GM12878 (cell line): ENCODE data around the gene RAMP1. TPM values are rescaled to one million over a fixed set of nuclear protein-coding genes. Genes with fewer than 3 reads are reported as not detected.

Source experiments
- ATAC-seq: fragments of 200-7000 bp; cut with Tn5 transposase; 3 replicates; pipeline ENCODE4 v1.9.1; 2020; ENCODE audit warnings: mild to moderate bottlenecking, moderate library complexity
- BruUV-seq: library from RNA; stranded (reverse); fragments of 400-500 nt; replicated peaks from 2 replicates; lab custom pipeline; 2021; lab: Mats Ljungman, UMichigan
- CTCF ChIA-PET: fragments of 300-600 bp; sonication (Branson Sonifier 250); formaldehyde crosslinking; extraction: SDS; loops from one replicate; lab custom pipeline; 2021; ENCODE audit warnings: inconsistent platforms; lab: Yijun Ruan, JAX
- POLR2A ChIA-PET: fragments of 350-600 bp; formaldehyde crosslinking; extraction: SDS; loops from one replicate; lab custom pipeline; 2021; ENCODE audit warnings: inconsistent platforms; lab: Charles Lee
- RAD21 ChIA-PET: fragments of 300-600 bp; sonication (Branson Sonifier 250); formaldehyde crosslinking; loops from one replicate; lab custom pipeline; 2023; ENCODE audit warnings: antibody characterized with exemption; ENCODE audit not compliant: unreplicated experiment; lab: Charles Lee
- SMC1A ChIA-PET: fragments of 300-600 bp; sonication (Branson Sonifier 250); formaldehyde crosslinking; loops from one replicate; lab custom pipeline; 2023; ENCODE audit not compliant: unreplicated experiment, uncharacterized antibody; lab: Charles Lee
- DNase-seq: peaks from one replicate; pipeline ENCODE4 v3.0.0-alpha.2; 2011; ENCODE audit warnings: low read depth, low spot score
- FAIRE-seq: peaks from 3 replicates; lab custom pipeline; 2011; peaks lifted over from hg19 to GRCh38; lab: Jason Lieb, UNC
- H2AFZ ChIP-seq: 2 replicates; pipeline ENCODE4 v1.6.0; 2011; ENCODE audit warnings: low read depth, low read length, control low read depth; ENCODE audit not compliant: control insufficient read depth
- H3K27ac ChIP-seq: 2 replicates; pipeline ENCODE4 v1.5.1; 2011; ENCODE audit warnings: control low read depth; ENCODE audit not compliant: control insufficient read depth, insufficient read depth
- H3K27me3 ChIP-seq, 2 experiments: replicated peaks in 1 of 2; 2 replicates each; pipeline versions ENCODE4 v1.6.0 to v1.6.1; 2011; ENCODE audit warnings: low read length in 1 of 2; ENCODE audit not compliant: control insufficient read depth in 2 of 2, insufficient read depth in 2 of 2
- H3K36me3 ChIP-seq, 2 experiments: 2 replicates each; pipeline ENCODE4 v1.5.1; 2011; ENCODE audit warnings: low read length in 1 of 2; ENCODE audit not compliant: control insufficient read depth in 2 of 2, insufficient read depth in 2 of 2
- H3K4me1 ChIP-seq: 2 replicates; pipeline ENCODE4 v1.6.1; 2011; ENCODE audit warnings: mild to moderate bottlenecking, low read length, moderate library complexity, mixed read lengths; ENCODE audit not compliant: control insufficient read depth, insufficient read depth
- H3K4me2 ChIP-seq: 2 replicates; pipeline ENCODE4 v1.6.0; 2011; ENCODE audit warnings: control low read depth; ENCODE audit not compliant: control insufficient read depth, insufficient read depth
- H3K4me3 ChIP-seq: fragments of 200-600 bp; sonication (generic); 2 replicates; pipeline ENCODE4 v1.5.1; 2016
- H3K79me2 ChIP-seq: 2 replicates; pipeline ENCODE4 v1.6.0; 2011; ENCODE audit warnings: low read length; ENCODE audit not compliant: control insufficient read depth, insufficient read depth
- H3K9ac ChIP-seq: 2 replicates; pipeline ENCODE4 v1.8.0; 2011; ENCODE audit warnings: low read length, control low read depth, mixed read lengths; ENCODE audit not compliant: control insufficient read depth, insufficient read depth
- H3K9me3 ChIP-seq: replicated peaks from 3 replicates; pipeline ENCODE4 v1.5.1; 2011; ENCODE audit warnings: mild to moderate bottlenecking, low read length; ENCODE audit not compliant: control insufficient read depth, insufficient read depth
- H4K20me1 ChIP-seq: 2 replicates; pipeline ENCODE4 v1.6.0; 2011; ENCODE audit not compliant: control insufficient read depth, insufficient read depth
- BHLHE40 ChIP-seq, 2 experiments: fragments of 450-650 bp in 1 of 2; IDR thresholded peaks; 2 replicates each; pipeline ENCODE4 v1.6.1; 2011 to 2017; ENCODE audit warnings: low read depth in 2 of 2, borderline replicate concordance in 1 of 2, improper control_type of control experiment in 1 of 2, low read length in 1 of 2, mild to moderate bottlenecking in 1 of 2
- CBX5 ChIP-seq: sonication (generic); IDR thresholded peaks from 2 replicates; pipeline ENCODE4 v1.6.1; 2016; ENCODE audit warnings: low read depth, moderate library complexity, mild to moderate bottlenecking, inconsistent platforms
- CTCF ChIP-seq, 3 experiments: IDR thresholded peaks in 2 of 3; conservative IDR thresholded peaks in 1 of 3; 2 replicates each; pipeline ENCODE4 v1.5.1; 2011; ENCODE audit warnings: low read depth in 3 of 3, low read length in 3 of 3, mild to moderate bottlenecking in 3 of 3, control low read depth in 2 of 3, moderate library complexity in 2 of 3, inconsistent platforms in 1 of 3, mixed read lengths in 1 of 3; ENCODE audit not compliant: control insufficient read depth in 2 of 3, insufficient read depth in 1 of 3; ENCODE audit errors: extremely low read depth in 1 of 3
- GATAD2B ChIP-seq: fragments of 450-650 bp; conservative IDR thresholded peaks from 2 replicates; pipeline ENCODE4 v1.6.1; 2017; ENCODE audit warnings: low read depth, mild to moderate bottlenecking, moderate library complexity
- LARP7 ChIP-seq: fragments of 450-650 bp; IDR thresholded peaks from 2 replicates; pipeline ENCODE4 v1.6.1; 2017; ENCODE audit warnings: mild to moderate bottlenecking
- MXI1 ChIP-seq: fragments of 150-350 bp; IDR thresholded peaks from 2 replicates; pipeline ENCODE4 v1.6.1; 2011; ENCODE audit warnings: low read depth, mild to moderate bottlenecking, inconsistent platforms, low read length, improper control_type of control experiment
- RAD21 ChIP-seq: IDR thresholded peaks from 2 replicates; pipeline ENCODE4 v1.6.1; 2011; ENCODE audit warnings: mild to moderate bottlenecking, low read depth, low read length, moderate library complexity; ENCODE audit not compliant: insufficient read depth
- RELB ChIP-seq: fragments of 450-650 bp; IDR thresholded peaks from 2 replicates; pipeline ENCODE4 v1.6.1; 2017; ENCODE audit warnings: low read depth, mild to moderate bottlenecking, moderate library complexity
- SMC3 ChIP-seq: IDR thresholded peaks from 2 replicates; pipeline ENCODE4 v1.6.1; 2011; ENCODE audit warnings: low read length, improper control_type of control experiment, borderline replicate concordance
- YY1 ChIP-seq: IDR thresholded peaks from 2 replicates; pipeline ENCODE4 v1.6.1; 2011; ENCODE audit warnings: low read depth, mild to moderate bottlenecking, low read length
- ZBTB33 ChIP-seq: fragments of 450-650 bp; IDR thresholded peaks from 2 replicates; pipeline ENCODE4 v1.6.1; 2017; ENCODE audit warnings: mild to moderate bottlenecking
- ZBTB40 ChIP-seq: fragments of 450-650 bp; IDR thresholded peaks from 2 replicates; pipeline ENCODE4 v1.6.1; 2016; ENCODE audit warnings: mild to moderate bottlenecking, moderate library complexity, borderline replicate concordance
- WGBS: methylation state at CpG from one replicate; pipeline ENCODE4 v1.1.6; 2016; ENCODE audit warnings: low lambda C conversion rate; ENCODE audit not compliant: insufficient replicate concordance, insufficient coverage; ENCODE audit errors: missing lambda C conversion rate; 5-methylcytosine and 5-hydroxymethylcytosine counted together
- in situ Hi-C: fragments of 300-500 bp; cut with MboI; formaldehyde crosslinking; loops from 9 replicates; pipeline ENCODE4 v1.14.3; 2018; ENCODE audit warnings: mixed read lengths
- intact Hi-C: fragments of 100-400 bp; cut with micrococcal nuclease; formaldehyde crosslinking; loops from one replicate; pipeline ENCODE4 v1.14.2; 2022; ENCODE audit not compliant: unreplicated experiment
- polyA plus RNA-seq, 11 experiments: library from polyadenylated mRNA; depleted of rRNA in 4 of 11; unstranded in 6 of 11; stranded (reverse) in 5 of 11; fragments of >200 nt; fragmentation: Nextera tagmentation in 4 of 11; fragmentation: Illumina TruSeq in 1 of 11; extraction: Ambion mirVana in 4 of 11; extraction: Trizol in 1 of 11; gene quantifications; 1 replicate in 1 of 11; 2 replicates in 10 of 11; pipeline versions ENCODE4 v1.2.1 to v1.2.3, GENCODE V29; 2011 to 2016; ENCODE audit warnings: inconsistent platforms in 2 of 11, missing spikeins in 2 of 11, low read depth in 1 of 11
- total RNA-seq, 4 experiments: library from RNA; depleted of rRNA in 3 of 4; stranded (reverse); fragments of >200 nt in 3 of 4; fragmentation: Illumina TruSeq in 1 of 4; extraction: Trizol in 1 of 4; gene quantifications; 2 replicates each; pipeline versions ENCODE4 v1.2.1 to v1.2.3, GENCODE V29; 2013 to 2021

RAMP1 gene
- total and polyA plus RNA-seq, 10 of the 15 experiments (the other 5 are each of a cell fraction or from before 2014, with no cell fraction given): 0.11 to 0.19 (median 0.12) TPM; not detected in 7

GRCh38 chr2:237923481-237924163 is 64.2 kb downstream of the RAMP1 start:
- FAIRE-seq (no peak), DNase-seq (no peak), ATAC-seq (peak; percentile 95)
- Histone ChIP-seq H3K4me2 (peak overlapping the region; percentile 44; the same call in 1 of the 2 replicates), H4K20me1 (no peaks in the 10 kb centered on the region), H3K27ac (no peak overlapping the region), H3K27me3 (no peaks in the 10 kb centered on the region), H3K4me3 (no peak overlapping the region), H3K79me2 (no peaks in the 10 kb centered on the region), H3K4me1 (no peaks in the 10 kb centered on the region), H3K9ac (no peak overlapping the region), H3K9me3 (no peaks in the 10 kb centered on the region; the same call in 2 of the 3 replicates), H2AFZ (peak overlapping the region; percentile 18; the same call in 1 of the 2 replicates), H3K36me3 (no peaks in the 10 kb centered on the region)
- POLR2A ChIA-PET: no interaction called here
- SMC1A ChIA-PET: no interaction called here
- CTCF ChIA-PET: interaction anchor here (0.8 to 1.6 kb wide), 7 partner anchors 9 to 137 kb away, joined by 3 to 5 read pairs (median 3); partner anchors contain the start of gene SCLY
- intact Hi-C loops: no loop called here
- 43% methylated on average over 33 of the region's 33 CpGs for WGBS
- in situ Hi-C loops: no loop called here
- RAD21 ChIA-PET: interaction anchor here (0.5 to 0.7 kb wide), 2 partner anchors 24 to 184 kb away, joined by 3 read pairs; no protein-coding TSS in a partner anchor
- no TSS peak for BruUV-seq
- TF ChIP-seq SMC3 (peak; percentile 32; the same call in 1 of the 2 replicates), RELB (no peak), ZBTB33 (peak; percentile 99), YY1 (peak; percentile 88), LARP7 (0 out of 2 replicates have a peak, but pooled peaks have one; percentile 30), ZBTB40 (no peak), BHLHE40 (IDR thresholded peaks at IDR 0.05; ENCODE audit: borderline replicate concordance in 1 of 2, low read depth in 2 of 2, low read length in 1 of 2) (peak in 1 of 2 experiments; percentile 39; a peak in 1 of 4 replicates), RAD21 (peak; percentile 60), CBX5 (0 out of 2 replicates have a peak, but pooled peaks have one; percentile 23), CTCF (IDR thresholded peaks at IDR 0.05 in 2 of 3, conservative IDR thresholded peaks at IDR 0.05 in 1 of 3; ENCODE audit: control insufficient read depth in 2 of 3, extremely low read depth in 1 of 3, insufficient read depth in 1 of 3, low read depth in 3 of 3, low read length in 3 of 3) (peak; percentile 60 to 87 (median 67); a peak in 5 of 6 replicates), GATAD2B (no peak), MXI1 (no peak)
